Measurements from ENCODE around the gene SPRED2. TPM values are rescaled to one million over a fixed set of nuclear protein-coding genes. Genes with fewer than 3 reads are reported as not detected.
A peak's percentile ranks its signal among the peaks of the same experiment; 100 is the strongest.

Gene SPRED2
- total RNA-seq, 1 experiment from 2014 or later, result 6.1 TPM

- Histone ChIP-seq H3K36me3 (no peaks in the 10 kb centered on the region), H3K4me3 (no peak overlapping the region), H3K4me1 (replicated peaks) (peaks cover 66% of the 10 kb centered on the region), H3K27ac (no peak overlapping the region), H3K9me3 (replicated peaks) (no peaks in the 10 kb centered on the region), H3K27me3 (replicated peaks) (no peaks in the 10 kb centered on the region)
- DNase-seq (ENCODE audit: low read depth in 1 of 2, low spot score in 2 of 2), result no peak
Measured at GRCh38 chr2:65368468-65368867, 63.9 kb downstream of the SPRED2 start.

GRCh38 chr2:65367524-65367923, 64.9 kb downstream of the SPRED2 start:
- peaks cover 66% of the 10 kb centered on the region for H3K4me1 ChIP-seq (replicated peaks)
- no peaks in the 10 kb centered on the region for H3K9me3 ChIP-seq (replicated peaks)
- no peak overlapping the region for H3K4me3 ChIP-seq
- peak; percentile 84 to 87 for DNase-seq (ENCODE audit: low read depth in 1 of 2, low spot score in 2 of 2)
- H3K27ac ChIP-seq, result peak overlapping the region; percentile 89
- no peaks in the 10 kb centered on the region for H3K27me3 ChIP-seq (replicated peaks)
- H3K36me3 ChIP-seq, result no peaks in the 10 kb centered on the region

- Histone ChIP-seq H3K4me3 (peak overlapping the region; percentile 28), H3K36me3 (no peaks in the 10 kb centered on the region), H3K9me3 (replicated peaks) (no peaks in the 10 kb centered on the region), H3K4me1 (replicated peaks) (peaks cover 74% of the 10 kb centered on the region), H3K27ac (peak overlapping the region; percentile 89), H3K27me3 (replicated peaks) (no peaks in the 10 kb centered on the region)
- peak; percentile 81 to 91 for DNase-seq (ENCODE audit: low read depth in 1 of 2, low spot score in 2 of 2)
Measured at GRCh38 chr2:65366595-65367125, 65.7 kb downstream of the SPRED2 start.

- H3K4me3 ChIP-seq, result no peak overlapping the region; the same call in 1 of the 2 replicates
- no peaks in the 10 kb centered on the region for H3K36me3 ChIP-seq
- H3K4me1 ChIP-seq (replicated peaks), result peaks cover 74% of the 10 kb centered on the region
- H3K9me3 ChIP-seq (replicated peaks), result no peaks in the 10 kb centered on the region
- H3K27ac ChIP-seq, result peak overlapping the region; percentile 89
- no peak for DNase-seq (ENCODE audit: low read depth in 1 of 2, low spot score in 2 of 2)
- H3K27me3 ChIP-seq (replicated peaks), result no peaks in the 10 kb centered on the region
Measured at GRCh38 chr2:65364986-65365733, 67.2 kb downstream of the SPRED2 start.

GRCh38 chr2:65363879-65364666, 68.3 kb downstream of the SPRED2 start:
- no peaks in the 10 kb centered on the region for H3K9me3 ChIP-seq (replicated peaks)
- no peak for DNase-seq (ENCODE audit: low read depth in 1 of 2, low spot score in 2 of 2)
- H3K27me3 ChIP-seq (replicated peaks), result no peaks in the 10 kb centered on the region
- H3K4me1 ChIP-seq (replicated peaks), result peaks cover 85% of the 10 kb centered on the region
- no peak overlapping the region for H3K4me3 ChIP-seq
- H3K27ac ChIP-seq, result peak overlapping the region; percentile 4; the same call in 1 of the 2 replicates
- no peaks in the 10 kb centered on the region for H3K36me3 ChIP-seq

GRCh38 chr2:65361623-65362022, 70.8 kb downstream of the SPRED2 start:
- H3K9me3 ChIP-seq (replicated peaks), result no peaks in the 10 kb centered on the region
- H3K36me3 ChIP-seq, result no peaks in the 10 kb centered on the region
- peaks cover 85% of the 10 kb centered on the region for H3K4me1 ChIP-seq (replicated peaks)
- peak overlapping the region; percentile 73 for H3K27ac ChIP-seq
- H3K4me3 ChIP-seq, result no peak overlapping the region
- H3K27me3 ChIP-seq (replicated peaks), result no peaks in the 10 kb centered on the region
- peak; percentile 71 to 72 for DNase-seq (ENCODE audit: low read depth in 1 of 2, low spot score in 2 of 2)

GRCh38 chr2:65360441-65360840, 72.0 kb downstream of the SPRED2 start:
- Histone ChIP-seq H3K4me3 (no peak overlapping the region), H3K27me3 (replicated peaks) (no peaks in the 10 kb centered on the region), H3K4me1 (replicated peaks) (peaks cover 73% of the 10 kb centered on the region), H3K27ac (peak overlapping the region; percentile 88), H3K36me3 (no peaks in the 10 kb centered on the region), H3K9me3 (replicated peaks) (no peaks in the 10 kb centered on the region)
- DNase-seq (ENCODE audit: low read depth in 1 of 2, low spot score in 2 of 2), result no peak

- Histone ChIP-seq H3K9me3 (replicated peaks) (no peaks in the 10 kb centered on the region), H3K4me1 (replicated peaks) (peaks cover 59% of the 10 kb centered on the region), H3K36me3 (no peaks in the 10 kb centered on the region), H3K27ac (peak overlapping the region; percentile 88), H3K27me3 (replicated peaks) (no peaks in the 10 kb centered on the region), H3K4me3 (no peak overlapping the region)
- DNase-seq (ENCODE audit: low read depth in 1 of 2, low spot score in 2 of 2), result no peak
Measured at GRCh38 chr2:65358678-65359400, 73.6 kb downstream of the SPRED2 start.

GRCh38 chr2:65357959-65358294, 74.5 kb downstream of the SPRED2 start:
- no peaks in the 10 kb centered on the region for H3K27me3 ChIP-seq (replicated peaks)
- DNase-seq (ENCODE audit: low read depth in 1 of 2, low spot score in 2 of 2), result no peak
- H3K4me1 ChIP-seq (replicated peaks), result peaks cover 52% of the 10 kb centered on the region
- no peak overlapping the region for H3K4me3 ChIP-seq
- H3K36me3 ChIP-seq, result no peaks in the 10 kb centered on the region
- H3K9me3 ChIP-seq (replicated peaks), result no peaks in the 10 kb centered on the region
- H3K27ac ChIP-seq, result peak overlapping the region; percentile 88

GRCh38 chr2:65357095-65357958, 75.1 kb downstream of the SPRED2 start:
- DNase-seq (ENCODE audit: low read depth in 1 of 2, low spot score in 2 of 2), result no peak
- no peak overlapping the region for H3K4me3 ChIP-seq
- H3K27ac ChIP-seq, result peak overlapping the region; percentile 88; the same call in 1 of the 2 replicates
- H3K9me3 ChIP-seq (replicated peaks), result no peaks in the 10 kb centered on the region
- peaks cover 49% of the 10 kb centered on the region for H3K4me1 ChIP-seq (replicated peaks)
- no peaks in the 10 kb centered on the region for H3K36me3 ChIP-seq
- H3K27me3 ChIP-seq (replicated peaks), result no peaks in the 10 kb centered on the region

GRCh38 chr2:65355186-65355831, 77.1 kb downstream of the SPRED2 start:
- H3K4me1 ChIP-seq (replicated peaks), result peaks cover 33% of the 10 kb centered on the region
- DNase-seq (ENCODE audit: low read depth in 1 of 2, low spot score in 2 of 2), result no peak

GRCh38 chr2:65354773-65355172, 77.6 kb downstream of the SPRED2 start:
- H3K9me3 ChIP-seq (replicated peaks), result no peaks in the 10 kb centered on the region
- no peak for DNase-seq (ENCODE audit: low read depth in 1 of 2, low spot score in 2 of 2)
- no peaks in the 10 kb centered on the region for H3K36me3 ChIP-seq
- peaks cover 33% of the 10 kb centered on the region for H3K4me1 ChIP-seq (replicated peaks)
- no peak overlapping the region for H3K27ac ChIP-seq
- H3K27me3 ChIP-seq (replicated peaks), result no peaks in the 10 kb centered on the region
- no peak overlapping the region for H3K4me3 ChIP-seq

More at GRCh38 chr2:65355186-65355831, 77.1 kb downstream of the SPRED2 start:
- Histone ChIP-seq H3K36me3 (no peaks in the 10 kb centered on the region), H3K4me3 (no peak overlapping the region), H3K9me3 (replicated peaks) (no peaks in the 10 kb centered on the region), H3K27ac (no peak overlapping the region), H3K27me3 (replicated peaks) (no peaks in the 10 kb centered on the region)
